Measurements from ENCODE around the gene CCDC110. TPM values are rescaled to one million over a fixed set of nuclear protein-coding genes. Genes with fewer than 3 reads are reported as not detected.

The CCDC110 gene
- total and polyA plus RNA-seq, 9 of the 15 experiments (the other 6 are each of a cell fraction or from before 2014, with no cell fraction given): 0.04 to 0.35 (median 0.07) TPM; not detected in 4

- H3K9ac ChIP-seq (ENCODE audit: insufficient read depth in 1 of 2, low read depth in 2 of 2, low read length in 2 of 2): peak overlapping the region in 1 of 2 experiments; percentile 8; a peak in 1 of 4 replicates
- no peaks in the 10 kb centered on the region for H3K79me2 ChIP-seq (ENCODE audit: control insufficient read depth, insufficient read depth, low read length)
- H3K4me1 ChIP-seq (replicated peaks in 1 of 2; ENCODE audit: control insufficient read depth in 2 of 2, insufficient read depth in 2 of 2, low read length in 2 of 2): peaks cover 3 to 7% of the 10 kb centered on the region in 2 experiments; a peak in 3 of 5 replicates
- H2AFZ ChIP-seq (ENCODE audit: low read depth, low read length): peak overlapping the region; percentile 38
- ChIA-PET POLR2A (no interaction called here), CTCF (ENCODE audit: low intra/inter-chr PET ratio) (no interaction called here)
- H3K9me3 ChIP-seq (replicated peaks; ENCODE audit: control insufficient read depth, insufficient read depth, low read depth, low read length): no peaks in the 10 kb centered on the region
- no peak overlapping the region for H3K27ac ChIP-seq (ENCODE audit: extremely low read depth, low read depth, low read length)
- no peaks in the 10 kb centered on the region for H3K9me1 ChIP-seq (ENCODE audit: control insufficient read depth, insufficient read depth, low read length)
- DNase-seq (ENCODE audit: extremely low read depth in 1 of 4, low spot score in 3 of 4) (no peak), FAIRE-seq (no peak), ATAC-seq (peak; percentile 22)
- H4K20me1 ChIP-seq (replicated peaks; ENCODE audit: control insufficient read depth, insufficient read depth, low read length): no peaks in the 10 kb centered on the region
- TF ChIP-seq CBX5 (IDR thresholded peaks at IDR 0.05; ENCODE audit: borderline replicate concordance, low read depth): no peak
- TF ChIP-seq ZNF512 (tag; IDR thresholded peaks at IDR 0.05): no peak
- no peak for TF ChIP-seq TSC22D4 (tag; IDR thresholded peaks at IDR 0.05)
- no peak for TF ChIP-seq NELFE (IDR thresholded peaks at IDR 0.05; ENCODE audit: insufficient read depth, insufficient read length)
- no peak for TF ChIP-seq IRF1 (CRISPR knock-in tag; IDR thresholded peaks at IDR 0.05; ENCODE audit: borderline replicate concordance)
- TF ChIP-seq ADNP (tag; IDR thresholded peaks at IDR 0.05): no peak
- TF ChIP-seq IRF9 (tag; IDR thresholded peaks at IDR 0.05): no peak
- TF ChIP-seq ZNF431 (CRISPR knock-in tag; IDR thresholded peaks at IDR 0.05): no peak
- TF ChIP-seq, protein P1, sequence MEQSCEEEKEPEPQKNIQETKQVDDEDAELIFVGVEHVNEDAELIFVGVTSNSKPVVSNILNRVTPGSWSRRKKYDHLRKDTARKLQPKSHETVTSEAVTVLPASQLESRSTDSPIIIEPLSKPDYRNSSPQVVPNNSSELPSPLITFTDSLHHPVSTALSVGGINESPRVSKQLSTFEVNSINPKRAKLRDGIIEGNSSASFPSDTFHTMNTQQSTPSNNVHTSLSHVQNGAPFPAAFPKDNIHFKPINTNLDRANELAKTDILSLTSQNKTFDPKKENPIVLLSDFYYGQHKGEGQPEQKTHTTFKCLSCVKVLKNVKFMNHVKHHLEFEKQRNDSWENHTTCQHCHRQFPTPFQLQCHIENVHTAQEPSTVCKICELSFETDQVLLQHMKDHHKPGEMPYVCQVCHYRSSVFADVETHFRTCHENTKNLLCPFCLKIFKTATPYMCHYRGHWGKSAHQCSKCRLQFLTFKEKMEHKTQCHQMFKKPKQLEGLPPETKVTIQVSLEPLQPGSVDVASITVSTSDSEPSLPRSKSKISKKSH (CRISPR knock-in tag; IDR thresholded peaks at IDR 0.05): no peak
- TF ChIP-seq ELF1 (tag; IDR thresholded peaks at IDR 0.05): no peak
- no peak for TF ChIP-seq RFX7 (CRISPR knock-in tag; IDR thresholded peaks at IDR 0.05)
- in situ Hi-C loops (cut with MboI): no loop called here
- 14% methylated on average over 19 of the region's 20 CpGs for WGBS (ENCODE audit: insufficient coverage, low coverage, missing lambda C conversion rate)
- H3K27me3 ChIP-seq (ENCODE audit: control insufficient read depth in 2 of 2, insufficient read depth in 2 of 2, low read length in 2 of 2): peaks cover 18 to 21% of the 10 kb centered on the region in 2 experiments; a peak in 3 of 5 replicates
- no peak overlapping the region for H3K4me3 ChIP-seq
- H3K36me3 ChIP-seq (ENCODE audit: control insufficient read depth, insufficient read depth, low read length): no peaks in the 10 kb centered on the region
- H3K4me2 ChIP-seq (ENCODE audit: insufficient read depth, low read length): no peak overlapping the region
- BruUV-seq (replicated peaks): no TSS peak
- intact Hi-C loops (cut with micrococcal nuclease): no loop called here
Observed at GRCh38 chr4:185506422-185506821, 34.9 kb upstream of the CCDC110 start.

Measured in K562 (cell line).